Stimulated activated CD4-positive, alpha-beta T cell treated with anti-CD3 and anti-CD28 coated beads, TNF-alpha, amount 100 ng/mL, for 4 hours (primary cell): ENCODE data around the gene ATP6AP1.

Experiments used
- DNase-seq, 3 experiments: peaks; one replicate each; pipeline ENCODE4 v3.0.0-alpha.2; 2020; ENCODE audit warnings: low read depth in 3 of 3

The ATP6AP1 gene

GRCh38 chrX:154430479-154430878 is 2.0 kb downstream of the ATP6AP1 start:
- DNase-seq, result no peak

GRCh38 chrX:154430916-154431315 is 2.4 kb downstream of the ATP6AP1 start:
- DNase-seq, result no peak

GRCh38 chrX:154431341-154431740 is 2.9 kb downstream of the ATP6AP1 start:
- DNase-seq, result no peak

- no peak for DNase-seq
These were observed 3.7 kb downstream of the ATP6AP1 start for GRCh38 chrX:154432210-154432609.

GRCh38 chrX:154433605-154434004 is 5.1 kb downstream of the ATP6AP1 start:
- DNase-seq, result no peak

- no peak for DNase-seq
These were observed 6.1 kb downstream of the ATP6AP1 start for GRCh38 chrX:154434394-154435168.

- DNase-seq, result no peak
These were observed 6.8 kb downstream of the ATP6AP1 start for GRCh38 chrX:154435171-154435733.

- peak in 2 of 3 experiments; percentile 15 to 30 for DNase-seq
These were observed 8.0 kb downstream of the ATP6AP1 start for GRCh38 chrX:154436374-154436982.

- DNase-seq, result peak in 1 of 3 experiments; percentile 24
These were observed 8.7 kb downstream of the ATP6AP1 start, which contains the start of gene GDI1 for GRCh38 chrX:154436983-154437752. TSS of gene GDI1 (plus strand) at chrX:154437154. CDS start at chrX:154437255, 101 bp downstream.

- DNase-seq, result no peak
These were observed 9.8 kb downstream of the ATP6AP1 start for GRCh38 chrX:154437971-154438893.

- no peak for DNase-seq
These were observed 11.4 kb downstream of the ATP6AP1 start for GRCh38 chrX:154439841-154440240.

- DNase-seq, result no peak
These were observed 12.3 kb downstream of the ATP6AP1 start for GRCh38 chrX:154440623-154441357.

GRCh38 chrX:154441564-154441963 is 13.1 kb downstream of the ATP6AP1 start:
- DNase-seq, result no peak

- no peak for DNase-seq
These were observed 13.7 kb downstream of the ATP6AP1 start for GRCh38 chrX:154441984-154442707.

- DNase-seq, result no peak
These were observed 15.0 kb downstream of the ATP6AP1 start for GRCh38 chrX:154443479-154443910.

- peak; percentile 29 to 48 (median 37) for DNase-seq
These were observed 15.7 kb downstream of the ATP6AP1 start, which contains the start of gene FAM50A for GRCh38 chrX:154443992-154444754. TSS of gene FAM50A (plus strand) at chrX:154444141. CDS start at chrX:154444236, 95 bp downstream.

GRCh38 chrX:154444755-154445246 is 16.3 kb downstream of the ATP6AP1 start:
- DNase-seq, result no peak

- DNase-seq, result no peak
These were observed 17.3 kb downstream of the ATP6AP1 start for GRCh38 chrX:154445776-154446175.
